ENCODE results near the gene NUDT1. TPM values are rescaled to one million over a fixed set of nuclear protein-coding genes. Genes with fewer than 3 reads are reported as not detected.

NUDT1 gene
- total RNA-seq, 1 donor from 2014 or later, result 14.2 TPM

GRCh38 chr7:2237109-2237602, 4.9 kb upstream of the NUDT1 start:
- H3K36me3 Mint-ChIP-seq (ENCODE audit: low read depth, unreplicated experiment), result peaks cover 15% of the 10 kb centered on the region
- TF ChIP-seq, protein P1, sequence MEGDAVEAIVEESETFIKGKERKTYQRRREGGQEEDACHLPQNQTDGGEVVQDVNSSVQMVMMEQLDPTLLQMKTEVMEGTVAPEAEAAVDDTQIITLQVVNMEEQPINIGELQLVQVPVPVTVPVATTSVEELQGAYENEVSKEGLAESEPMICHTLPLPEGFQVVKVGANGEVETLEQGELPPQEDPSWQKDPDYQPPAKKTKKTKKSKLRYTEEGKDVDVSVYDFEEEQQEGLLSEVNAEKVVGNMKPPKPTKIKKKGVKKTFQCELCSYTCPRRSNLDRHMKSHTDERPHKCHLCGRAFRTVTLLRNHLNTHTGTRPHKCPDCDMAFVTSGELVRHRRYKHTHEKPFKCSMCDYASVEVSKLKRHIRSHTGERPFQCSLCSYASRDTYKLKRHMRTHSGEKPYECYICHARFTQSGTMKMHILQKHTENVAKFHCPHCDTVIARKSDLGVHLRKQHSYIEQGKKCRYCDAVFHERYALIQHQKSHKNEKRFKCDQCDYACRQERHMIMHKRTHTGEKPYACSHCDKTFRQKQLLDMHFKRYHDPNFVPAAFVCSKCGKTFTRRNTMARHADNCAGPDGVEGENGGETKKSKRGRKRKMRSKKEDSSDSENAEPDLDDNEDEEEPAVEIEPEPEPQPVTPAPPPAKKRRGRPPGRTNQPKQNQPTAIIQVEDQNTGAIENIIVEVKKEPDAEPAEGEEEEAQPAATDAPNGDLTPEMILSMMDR (IDR thresholded peaks at IDR 0.05; ENCODE audit: unreplicated experiment), result no peak
- peak overlapping the region; percentile 47 for H3K4me3 Mint-ChIP-seq (ENCODE audit: unreplicated experiment)
- H3K4me1 Mint-ChIP-seq (ENCODE audit: unreplicated experiment), result peaks cover 16% of the 10 kb centered on the region
- no peak for DNase-seq (ENCODE audit: low spot score)
- H3K9me3 Mint-ChIP-seq (ENCODE audit: unreplicated experiment), result no peaks in the 10 kb centered on the region
- peaks cover 4% of the 10 kb centered on the region for H3K27me3 Mint-ChIP-seq (ENCODE audit: unreplicated experiment)
- H3K27ac Mint-ChIP-seq (ENCODE audit: unreplicated experiment), result no peak overlapping the region

GRCh38 chr7:2239242-2239641, 2.8 kb upstream of the NUDT1 start:
- no peaks in the 10 kb centered on the region for H3K9me3 Mint-ChIP-seq (ENCODE audit: unreplicated experiment)
- no peak overlapping the region for H3K27ac Mint-ChIP-seq (ENCODE audit: unreplicated experiment)
- TF ChIP-seq, protein P1 (IDR thresholded peaks at IDR 0.05; ENCODE audit: unreplicated experiment), result no peak
- peak overlapping the region; percentile 39 for H3K4me3 Mint-ChIP-seq (ENCODE audit: unreplicated experiment)
- H3K27me3 Mint-ChIP-seq (ENCODE audit: unreplicated experiment), result no peaks in the 10 kb centered on the region
- no peak for DNase-seq (ENCODE audit: low spot score)
- peaks cover 11% of the 10 kb centered on the region for H3K4me1 Mint-ChIP-seq (ENCODE audit: unreplicated experiment)
- H3K36me3 Mint-ChIP-seq (ENCODE audit: low read depth, unreplicated experiment), result peaks cover 10% of the 10 kb centered on the region

DNA sequence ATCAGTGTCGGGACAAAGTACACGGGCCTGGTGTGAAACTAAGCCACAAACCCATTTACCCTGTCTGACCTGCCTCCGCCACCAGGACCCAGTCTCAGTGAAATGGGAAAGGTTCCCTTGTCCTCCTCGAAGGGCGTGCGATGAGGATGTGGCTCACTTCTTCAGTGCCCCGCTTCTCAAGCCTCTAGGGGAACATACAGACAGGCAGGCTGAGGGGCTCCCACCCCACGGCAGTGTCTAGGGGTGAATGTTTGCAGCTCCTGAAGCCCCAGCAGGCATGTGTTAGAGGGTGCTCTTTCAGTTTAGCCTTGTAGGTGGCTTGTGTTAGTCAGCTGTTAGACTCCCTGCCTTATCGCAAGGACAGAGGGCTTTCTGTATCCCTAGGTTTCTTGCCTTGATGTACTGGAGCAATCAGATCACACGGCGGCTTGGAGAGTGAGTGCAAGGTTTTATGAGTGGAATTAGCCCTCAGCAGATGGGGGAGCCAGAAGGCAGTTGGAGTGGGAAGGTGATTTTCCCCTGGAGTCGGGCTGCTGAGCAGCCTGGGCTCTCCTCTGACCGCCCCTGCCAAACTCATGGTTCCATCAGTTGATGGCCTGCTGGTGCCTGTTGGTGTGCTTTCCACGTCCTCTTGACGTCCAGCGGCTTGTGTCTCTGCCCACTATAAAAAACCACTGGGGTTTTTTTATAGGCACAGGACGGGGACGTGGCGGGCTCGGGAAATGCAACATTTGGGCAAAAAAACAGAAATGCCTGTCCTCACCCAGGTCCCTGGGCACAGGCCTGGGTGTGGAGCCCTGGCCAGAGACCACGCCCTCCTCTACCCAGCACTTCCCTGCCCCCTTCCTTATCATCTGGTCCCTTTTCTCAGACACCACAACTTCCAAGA, 759 bp downstream of the NUDT1 start:
- peak; percentile 38 for DNase-seq (ENCODE audit: low spot score)
- Mint-ChIP-seq H3K4me3 (ENCODE audit: unreplicated experiment) (peak overlapping the region; percentile 94), H3K9me3 (ENCODE audit: unreplicated experiment) (no peaks in the 10 kb centered on the region), H3K27me3 (ENCODE audit: unreplicated experiment) (peaks cover 3% of the 10 kb centered on the region), H3K4me1 (ENCODE audit: unreplicated experiment) (peaks cover 19% of the 10 kb centered on the region), H3K27ac (ENCODE audit: unreplicated experiment) (peak overlapping the region; percentile 24), H3K36me3 (ENCODE audit: low read depth, unreplicated experiment) (no peaks in the 10 kb centered on the region)
- TF ChIP-seq, protein P1 (IDR thresholded peaks at IDR 0.05; ENCODE audit: unreplicated experiment), result no peak

- TF ChIP-seq, protein P1 (IDR thresholded peaks at IDR 0.05; ENCODE audit: unreplicated experiment), result no peak
- H3K4me1 Mint-ChIP-seq (ENCODE audit: unreplicated experiment), result peaks cover 19% of the 10 kb centered on the region
- H3K36me3 Mint-ChIP-seq (ENCODE audit: low read depth, unreplicated experiment), result no peaks in the 10 kb centered on the region
- H3K4me3 Mint-ChIP-seq (ENCODE audit: unreplicated experiment), result no peak overlapping the region
- H3K27ac Mint-ChIP-seq (ENCODE audit: unreplicated experiment), result no peak overlapping the region
- no peak for DNase-seq (ENCODE audit: low spot score)
- no peaks in the 10 kb centered on the region for H3K9me3 Mint-ChIP-seq (ENCODE audit: unreplicated experiment)
- peaks cover 3% of the 10 kb centered on the region for H3K27me3 Mint-ChIP-seq (ENCODE audit: unreplicated experiment)
Measured at GRCh38 chr7:2243458-2243857, 1.4 kb downstream of the NUDT1 start.

DNA sequence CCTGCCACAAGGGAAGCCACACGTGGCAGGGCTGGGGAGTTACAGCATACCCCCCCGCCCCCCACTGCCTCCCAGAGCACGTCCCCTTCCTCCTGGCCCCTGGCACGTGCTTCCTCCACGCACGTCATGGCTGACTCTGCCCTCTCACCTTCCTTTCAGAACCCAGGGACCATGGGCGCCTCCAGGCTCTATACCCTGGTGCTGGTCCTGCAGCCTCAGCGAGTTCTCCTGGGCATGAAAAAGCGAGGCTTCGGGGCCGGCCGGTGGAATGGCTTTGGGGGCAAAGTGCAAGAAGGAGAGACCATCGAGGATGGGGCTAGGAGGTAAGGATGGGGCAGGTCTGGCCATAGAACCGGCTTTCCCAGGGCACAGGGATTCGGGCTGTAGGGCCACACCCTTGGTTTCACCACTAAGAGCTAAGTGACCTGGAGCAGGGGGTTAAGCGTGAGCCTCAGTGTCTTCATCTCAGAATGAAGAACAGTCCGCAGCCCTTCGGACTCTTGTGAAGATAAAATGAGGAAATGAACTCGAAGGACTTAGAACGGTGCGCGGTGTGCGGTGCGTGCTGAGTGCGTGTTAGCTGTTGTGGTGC, 2.5 kb downstream of the NUDT1 start:
- DNase-seq (ENCODE audit: low spot score), result no peak
- H3K4me3 Mint-ChIP-seq (ENCODE audit: unreplicated experiment), result no peak overlapping the region
- no peaks in the 10 kb centered on the region for H3K9me3 Mint-ChIP-seq (ENCODE audit: unreplicated experiment)
- H3K27me3 Mint-ChIP-seq (ENCODE audit: unreplicated experiment), result peaks cover 7% of the 10 kb centered on the region
- H3K27ac Mint-ChIP-seq (ENCODE audit: unreplicated experiment), result no peak overlapping the region
- TF ChIP-seq, protein P1 (IDR thresholded peaks at IDR 0.05; ENCODE audit: unreplicated experiment), result no peak
- no peaks in the 10 kb centered on the region for H3K36me3 Mint-ChIP-seq (ENCODE audit: low read depth, unreplicated experiment)
- peaks cover 26% of the 10 kb centered on the region for H3K4me1 Mint-ChIP-seq (ENCODE audit: unreplicated experiment)
